ENCODE data around the gene CEACAM16.

GRCh38 chr19:44734357-44734756, 35.4 kb downstream of the CEACAM16 start:
- TF ChIP-seq GABPB1 (CRISPR knock-in tag; IDR thresholded peaks at IDR 0.05) (no peak), ZNF584 (CRISPR knock-in tag; IDR thresholded peaks at IDR 0.05; ENCODE audit: low read depth) (no peak), FOSL1 (tag; conservative IDR thresholded peaks at IDR 0.05) (no peak), IRF1 (CRISPR knock-in tag; IDR thresholded peaks at IDR 0.05; ENCODE audit: borderline replicate concordance) (no peak), RAD21 (CRISPR knock-in tag; conservative IDR thresholded peaks at IDR 0.05 in 1 of 2, IDR thresholded peaks at IDR 0.05 in 1 of 2) (no peak), MGA (IDR thresholded peaks at IDR 0.05) (no peak), IRF9 (tag; IDR thresholded peaks at IDR 0.05) (no peak), MCM7 (IDR thresholded peaks at IDR 0.05) (no peak), CTCF (IDR thresholded peaks at IDR 0.05 in 2 of 3, conservative IDR thresholded peaks at IDR 0.05 in 1 of 3; ENCODE audit: insufficient read depth in 2 of 3, low read depth in 1 of 3, low read length in 3 of 3) (no peak), CHCHD3 (CRISPR knock-in tag; IDR thresholded peaks at IDR 0.05) (no peak), HDAC2 (IDR thresholded peaks at IDR 0.05) (no peak), ZNF766 (CRISPR knock-in tag; conservative IDR thresholded peaks at IDR 0.05) (no peak), CBFB (CRISPR knock-in tag; IDR thresholded peaks at IDR 0.05) (no peak)
